HuH-7 (cell line): ENCODE data around the gene PPP6R3.

Source experiments
- DNase-seq: peaks from one replicate; pipeline ENCODE4 v3.0.0; 2011; ENCODE audit warnings: low spot score

Gene PPP6R3

DNA sequence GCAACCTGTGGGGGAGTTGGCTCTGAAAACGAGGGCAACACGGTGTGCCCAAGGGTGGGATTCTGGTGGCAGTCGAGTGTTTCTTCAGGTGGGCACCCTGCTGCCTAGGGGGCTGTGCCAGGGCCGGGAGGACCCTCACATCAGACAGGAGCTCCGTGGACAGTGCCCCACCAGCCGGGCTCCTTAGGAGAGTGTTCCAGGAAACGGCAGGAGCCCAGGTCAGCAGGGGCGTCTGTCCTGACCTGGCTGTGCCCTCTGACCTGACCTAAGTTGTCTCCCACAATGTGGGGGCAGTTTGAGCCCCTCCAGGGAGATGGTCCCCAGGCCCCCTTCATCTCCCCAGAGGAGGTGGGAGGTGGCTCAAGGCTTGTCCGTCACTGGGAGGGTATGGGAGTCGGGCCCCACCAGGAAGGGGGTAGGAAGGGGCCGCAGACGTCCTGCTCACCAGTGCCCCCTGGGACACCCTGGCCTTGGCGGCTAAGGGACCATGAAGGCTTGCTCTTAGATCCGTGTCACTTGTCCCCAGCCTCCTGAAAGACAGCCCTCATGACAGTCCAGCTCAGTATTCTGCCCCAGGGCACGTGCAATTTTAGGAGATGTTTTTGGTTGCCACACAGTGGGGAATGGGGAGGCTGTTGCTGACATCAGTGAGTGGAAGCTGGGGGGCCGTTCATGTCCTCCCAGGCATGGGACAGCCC, 191.6 kb downstream of the PPP6R3 start:
- DNase-seq: no peak

DNA sequence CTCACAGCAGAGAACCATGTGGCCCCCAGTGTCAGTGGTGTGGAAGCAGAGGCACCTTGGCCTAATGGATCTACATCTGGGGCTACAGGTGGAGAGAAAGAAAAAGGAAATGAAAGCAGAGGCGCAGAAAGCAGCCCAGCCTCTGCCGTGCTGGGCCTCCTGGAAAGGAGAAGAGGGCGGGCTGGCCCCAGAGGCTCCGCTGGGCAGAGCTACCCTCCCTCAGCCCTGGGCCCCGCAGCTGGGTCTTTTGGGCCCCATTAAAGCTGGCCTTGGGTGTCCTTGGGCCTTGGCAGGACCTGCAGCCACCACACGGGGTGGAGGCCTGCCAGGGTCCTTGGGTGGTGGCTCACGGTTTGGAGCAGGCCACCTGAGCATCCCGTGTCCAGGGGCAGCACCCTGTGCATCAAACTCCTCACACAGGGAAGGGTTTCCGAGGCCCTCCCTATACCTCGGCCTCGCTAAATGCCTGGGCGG, 192.2 kb downstream of the PPP6R3 start:
- no peak for DNase-seq

DNA sequence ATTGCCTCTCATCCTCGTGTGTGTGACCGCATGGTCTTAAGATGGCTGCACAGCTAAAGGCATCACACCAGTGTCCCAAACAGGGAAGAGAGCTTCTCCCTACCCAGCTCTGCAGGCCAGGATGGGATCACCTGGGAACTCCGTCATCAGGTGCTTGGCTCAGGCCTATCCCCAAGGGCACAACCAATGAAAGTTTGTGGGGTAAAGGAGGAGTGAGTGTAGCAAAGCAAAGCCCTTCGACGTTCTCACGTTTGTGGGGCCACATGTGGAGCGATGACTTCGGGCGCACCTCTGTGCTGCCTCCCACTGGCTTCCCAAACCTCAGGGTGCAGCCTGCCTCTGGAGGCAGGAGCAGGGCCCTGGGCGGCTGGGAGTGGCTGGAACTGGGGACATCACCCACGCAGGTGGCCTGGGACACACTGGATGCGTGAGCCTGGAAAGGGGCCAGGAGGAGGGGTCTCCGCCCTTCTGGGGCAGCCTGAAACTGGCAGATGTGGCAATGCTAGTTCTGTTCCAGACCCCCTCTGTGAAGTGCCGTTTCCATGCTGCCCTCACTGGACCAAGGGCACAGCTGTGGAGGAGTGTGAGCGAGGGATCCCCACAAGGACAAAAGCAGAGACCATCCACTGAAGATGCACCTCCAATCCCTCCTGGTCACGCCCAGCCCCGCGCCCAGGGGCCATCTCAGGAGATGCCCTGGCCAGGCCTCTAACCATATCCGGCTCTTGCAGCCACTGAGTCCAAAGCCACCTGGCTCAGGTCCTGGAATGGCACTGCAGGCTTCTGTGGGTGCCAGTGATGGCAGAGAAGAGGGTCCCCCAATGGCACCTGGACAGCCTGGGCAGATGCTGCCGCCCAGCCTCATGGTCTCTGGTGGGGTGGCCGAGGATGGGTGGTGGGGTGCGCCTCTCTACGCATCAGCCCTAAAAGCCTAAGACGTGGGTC, 193.2 kb downstream of the PPP6R3 start:
- DNase-seq: no peak

DNA sequence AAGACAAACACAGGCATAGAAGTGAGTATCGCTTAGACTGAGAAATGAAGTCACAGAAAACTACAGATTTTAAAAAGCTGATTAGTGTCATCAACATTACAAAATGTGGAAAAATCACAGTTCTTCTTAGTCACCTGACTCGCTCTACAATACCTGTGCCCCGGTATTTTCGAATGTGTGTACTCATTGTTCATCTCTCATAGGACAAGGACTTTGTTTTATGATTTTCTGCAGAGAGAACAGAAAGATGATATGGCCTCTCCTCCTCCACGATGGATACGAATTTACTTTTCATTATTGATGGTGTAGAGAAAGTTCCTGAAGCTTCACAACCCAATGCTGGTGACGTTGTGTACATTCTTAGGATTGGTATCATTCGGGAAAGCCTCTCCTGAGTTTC, 194.4 kb downstream of the PPP6R3 start:
- no peak for DNase-seq

DNA sequence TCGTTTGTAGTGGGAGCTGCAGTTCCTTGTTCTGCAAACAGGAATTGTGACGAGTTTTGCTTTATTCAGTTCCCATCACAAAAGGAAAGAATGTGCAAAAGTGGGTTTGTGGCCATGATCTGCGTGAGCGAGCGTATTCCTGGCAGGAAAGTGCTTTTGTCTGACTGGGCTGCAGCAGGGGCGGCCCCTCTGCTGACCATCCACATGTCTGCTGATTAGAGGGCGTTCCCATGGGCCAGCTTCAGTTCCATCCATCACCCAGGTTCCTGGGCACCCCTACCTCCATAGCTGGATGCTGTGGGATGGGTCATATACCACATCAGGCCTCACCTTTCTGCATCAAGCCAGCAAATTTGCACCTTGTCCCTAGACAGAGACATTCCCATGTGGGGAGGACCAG, 194.9 kb downstream of the PPP6R3 start:
- no peak for DNase-seq

DNA sequence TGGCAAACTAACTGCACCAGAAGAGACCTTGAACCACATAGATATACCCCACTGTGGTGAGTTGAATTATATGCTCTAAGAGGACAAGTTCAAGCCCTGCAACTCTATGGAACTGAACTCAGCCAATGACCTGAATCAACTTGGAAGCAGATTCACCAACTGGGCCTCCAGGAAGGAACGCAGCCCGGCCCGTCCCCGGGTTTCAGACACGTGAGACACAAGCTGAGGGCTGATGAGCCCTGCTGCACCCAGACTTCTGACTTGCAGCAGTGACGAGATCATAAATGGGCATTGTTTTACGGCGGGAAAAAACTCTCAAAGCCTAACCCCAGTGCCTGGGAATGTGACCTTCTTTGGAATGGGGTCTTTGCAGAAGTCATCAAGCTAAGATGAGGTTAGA, 195.3 kb downstream of the PPP6R3 start:
- DNase-seq: no peak

DNA sequence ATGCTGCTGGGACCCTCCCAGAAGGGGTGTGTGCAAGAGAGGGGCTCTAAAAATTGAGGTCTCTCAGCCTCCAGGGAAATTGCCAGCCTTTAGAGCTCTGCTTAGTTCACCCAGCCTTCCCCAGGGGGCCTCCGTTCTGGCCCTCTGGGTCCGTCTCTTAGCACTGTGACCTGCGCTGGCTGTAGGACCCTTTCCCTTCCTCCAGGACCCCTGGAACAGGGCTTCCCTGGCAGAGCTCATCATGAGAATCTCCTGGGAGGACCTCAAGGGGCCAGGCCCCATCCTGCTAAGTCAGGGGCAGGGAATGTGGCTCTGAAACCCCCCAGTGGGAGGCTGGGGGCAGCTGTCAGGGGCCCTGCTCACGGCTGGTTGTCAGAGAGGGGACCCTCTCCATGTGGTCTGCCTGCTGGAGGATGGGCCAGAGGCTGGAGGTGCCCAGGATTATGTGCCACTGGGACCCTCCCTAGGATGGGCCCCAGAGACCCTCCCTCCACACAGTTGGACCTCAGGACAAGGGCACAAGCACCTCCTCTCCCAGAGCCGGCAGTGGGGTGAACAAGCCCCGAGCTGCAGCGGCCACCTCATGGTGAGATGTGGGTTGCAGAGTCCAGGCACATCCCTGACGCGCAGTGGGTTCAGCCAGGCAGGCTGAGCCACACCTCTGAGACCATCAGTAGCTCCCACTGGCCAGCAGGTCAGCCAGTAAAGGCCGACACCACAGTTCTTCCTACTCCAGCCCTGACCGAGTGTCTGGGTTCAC, 196.6 kb downstream of the PPP6R3 start:
- DNase-seq: no peak

GRCh38 chr11:68658097-68658496, 197.5 kb downstream of the PPP6R3 start:
- no peak for DNase-seq

DNA sequence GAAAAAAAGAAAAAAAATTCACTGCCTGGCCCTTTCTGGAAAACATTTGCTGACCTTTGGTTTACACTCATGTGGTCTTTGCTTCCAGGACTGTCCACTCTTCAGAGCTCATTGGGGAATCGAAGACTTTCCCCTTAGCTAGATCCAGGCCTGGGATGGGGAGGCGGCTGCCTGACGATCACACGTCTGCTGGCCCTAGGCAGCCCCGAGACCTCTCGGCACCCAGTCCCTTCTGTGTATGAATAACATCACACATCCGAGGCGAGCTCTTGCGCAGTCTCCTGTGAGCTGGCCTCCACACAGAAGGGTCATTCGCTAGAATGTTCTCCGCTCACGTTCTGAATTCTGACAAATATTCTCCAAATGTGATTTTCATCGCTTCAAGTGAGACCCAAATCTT, 198.1 kb downstream of the PPP6R3 start:
- no peak for DNase-seq

- no peak for DNase-seq
These were observed 198.8 kb downstream of the PPP6R3 start for GRCh38 chr11:68659158-68659921.

- DNase-seq: no peak
These were observed 199.7 kb downstream of the PPP6R3 start for GRCh38 chr11:68660066-68660810.

GRCh38 chr11:68661014-68661413, 200.5 kb downstream of the PPP6R3 start:
- DNase-seq: no peak

GRCh38 chr11:68661697-68662603, 201.4 kb downstream of the PPP6R3 start:
- DNase-seq: no peak

- DNase-seq: no peak
These were observed 203.0 kb downstream of the PPP6R3 start for GRCh38 chr11:68663482-68664010.

GRCh38 chr11:68664141-68664540, 203.6 kb downstream of the PPP6R3 start:
- no peak for DNase-seq

GRCh38 chr11:68664906-68665305, 204.4 kb downstream of the PPP6R3 start:
- DNase-seq: no peak
